Stimulated activated CD4-positive, alpha-beta T cell treated with anti-CD3 and anti-CD28 coated beads, Interleukin-15, amount 100 ng/mL, for 48 hours (primary cell): Measurements from ENCODE around the gene SSC5D.
"Not testable (repeated sequence)": the region's sequence is repeated elsewhere in the genome, so short reads cannot be mapped to it uniquely, and the experiment has no call there.

ENCODE experiments used
- DNase-seq, 2 donors: peaks; one replicate each; pipeline ENCODE4 v3.0.0-alpha.2; 2020; ENCODE audit warnings: low read depth in 2 of 2

Gene SSC5D

DNA sequence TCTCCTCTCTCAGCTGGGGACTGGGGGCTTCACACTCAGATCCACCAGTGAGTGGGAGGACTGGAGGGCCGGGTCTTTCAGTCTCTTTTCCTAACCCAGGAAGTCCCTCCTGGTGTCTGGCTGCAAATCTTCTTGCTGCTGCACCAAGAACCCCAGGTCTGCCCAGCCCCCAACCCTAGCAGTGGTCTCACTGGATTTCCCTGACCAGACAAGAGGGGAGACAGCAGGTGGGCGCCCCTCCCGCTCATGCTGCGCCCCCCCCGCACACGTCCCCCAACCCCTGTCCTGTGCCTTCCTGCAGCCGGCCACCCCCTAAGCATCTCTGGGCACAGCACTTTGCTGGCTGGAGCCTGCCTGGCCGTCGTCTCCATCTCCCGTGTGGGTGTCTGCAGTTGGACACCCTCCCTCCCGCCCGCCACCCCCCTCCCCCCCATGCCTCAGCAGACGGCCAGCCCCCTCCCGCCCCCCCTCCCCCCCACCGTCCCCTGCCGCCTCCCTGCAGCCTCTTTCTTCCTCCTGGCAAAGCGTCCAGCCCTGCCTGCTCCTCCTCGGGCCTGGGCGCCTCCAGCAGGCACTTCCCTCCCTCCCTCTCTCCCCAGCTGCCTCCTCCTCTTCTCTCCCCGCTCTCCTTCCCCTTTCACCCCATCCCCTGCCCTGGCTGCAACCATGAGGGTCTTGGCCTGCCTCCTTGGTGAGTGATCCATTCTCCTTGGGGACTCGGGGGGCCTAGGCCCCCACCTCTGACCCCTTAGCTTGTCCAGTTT, at the start of gene SSC5D:
TSS of gene SSC5D (plus strand) at position 513 of the 764 bp plus-strand sequence. CDS start at position 667, 154 bp downstream.
- DNase-seq = no peak

DNA sequence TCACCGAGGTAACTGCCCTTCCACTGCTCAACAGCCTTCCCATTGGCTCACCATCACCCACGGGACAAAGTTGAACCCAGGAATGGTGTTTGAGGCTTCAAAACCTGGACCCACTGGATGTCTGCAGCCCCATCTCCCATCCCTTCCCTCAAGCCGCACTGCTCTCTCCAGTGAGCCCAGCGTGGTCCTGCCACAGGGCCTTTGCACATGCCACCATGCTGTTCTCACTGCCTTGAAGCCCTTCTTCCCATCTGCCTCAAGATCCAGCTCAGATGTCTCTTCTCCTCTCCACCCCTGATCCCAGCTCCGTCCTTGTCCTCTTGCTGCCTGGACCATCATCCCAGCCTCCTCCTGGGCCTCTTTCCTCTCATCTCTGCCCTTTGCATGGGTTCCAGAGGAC, 49.2 kb upstream of the SSC5D start:
- no peak for DNase-seq

GRCh38 chr19:55440411-55441105, 47.7 kb upstream of the SSC5D start:
- no peak for DNase-seq

- no peak for DNase-seq
Measured at GRCh38 chr19:55441319-55441691, 46.9 kb upstream of the SSC5D start.

DNA sequence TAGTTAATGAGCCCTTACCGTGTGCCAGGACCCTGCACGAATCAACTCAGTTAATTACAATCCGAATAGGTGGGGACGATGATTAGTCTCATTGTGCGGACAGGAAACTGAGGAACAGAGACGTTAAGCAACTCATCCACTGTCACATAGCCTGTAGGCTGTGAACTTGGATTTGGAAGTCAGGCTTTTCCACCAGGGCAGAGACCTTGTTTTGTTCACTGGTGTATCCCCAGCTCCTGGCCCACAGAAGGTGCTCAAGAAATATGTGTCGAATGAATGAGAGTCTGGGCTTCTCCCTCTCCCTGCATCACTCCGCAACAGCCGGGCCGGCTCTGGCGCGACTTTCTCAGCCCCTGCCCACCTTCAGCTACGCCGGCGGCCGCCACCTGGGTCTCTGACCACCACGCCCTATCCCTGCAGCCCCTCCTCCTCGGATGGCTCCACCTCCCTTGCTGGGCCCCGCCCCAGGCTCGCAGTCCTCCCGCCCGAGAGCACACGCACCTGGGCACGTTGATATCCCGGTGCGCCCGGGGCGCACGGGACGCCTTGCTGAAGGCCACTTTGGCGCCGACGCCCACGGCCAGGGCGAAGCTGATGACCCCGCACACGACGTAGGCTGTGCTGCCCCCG, 46.4 kb upstream of the SSC5D start:
- DNase-seq = no peak

DNA sequence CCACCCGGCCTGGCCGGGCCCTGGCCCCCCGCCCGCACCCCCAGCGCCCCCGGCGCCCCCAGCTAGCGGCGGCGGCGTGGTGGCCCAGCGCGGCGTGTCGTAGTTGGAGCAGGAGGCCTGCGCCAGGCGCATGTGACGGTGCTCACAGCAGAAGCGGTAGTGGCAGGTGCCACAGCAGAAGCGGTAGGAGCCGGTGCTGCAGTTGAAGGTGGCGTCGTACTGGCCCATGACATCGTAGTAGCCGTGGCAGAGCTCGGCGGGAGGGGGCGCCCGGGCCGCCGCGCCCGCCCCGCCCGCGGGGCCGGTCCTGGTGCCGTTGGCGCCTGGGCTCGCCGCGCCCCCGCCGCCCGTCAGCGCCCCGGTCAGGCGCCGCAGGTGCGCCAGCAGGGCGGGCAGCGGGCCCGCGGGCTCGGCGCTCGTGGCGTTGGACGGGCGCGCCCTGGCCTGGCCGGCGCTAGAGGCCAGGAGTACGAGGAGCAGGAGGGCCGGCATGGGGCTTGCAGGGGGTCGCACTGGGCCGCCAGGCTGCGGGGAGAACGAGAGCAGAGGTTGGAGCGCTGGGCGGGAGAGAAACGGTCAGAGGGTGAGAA, 45.8 kb upstream of the SSC5D start:
- DNase-seq = no peak

DNA sequence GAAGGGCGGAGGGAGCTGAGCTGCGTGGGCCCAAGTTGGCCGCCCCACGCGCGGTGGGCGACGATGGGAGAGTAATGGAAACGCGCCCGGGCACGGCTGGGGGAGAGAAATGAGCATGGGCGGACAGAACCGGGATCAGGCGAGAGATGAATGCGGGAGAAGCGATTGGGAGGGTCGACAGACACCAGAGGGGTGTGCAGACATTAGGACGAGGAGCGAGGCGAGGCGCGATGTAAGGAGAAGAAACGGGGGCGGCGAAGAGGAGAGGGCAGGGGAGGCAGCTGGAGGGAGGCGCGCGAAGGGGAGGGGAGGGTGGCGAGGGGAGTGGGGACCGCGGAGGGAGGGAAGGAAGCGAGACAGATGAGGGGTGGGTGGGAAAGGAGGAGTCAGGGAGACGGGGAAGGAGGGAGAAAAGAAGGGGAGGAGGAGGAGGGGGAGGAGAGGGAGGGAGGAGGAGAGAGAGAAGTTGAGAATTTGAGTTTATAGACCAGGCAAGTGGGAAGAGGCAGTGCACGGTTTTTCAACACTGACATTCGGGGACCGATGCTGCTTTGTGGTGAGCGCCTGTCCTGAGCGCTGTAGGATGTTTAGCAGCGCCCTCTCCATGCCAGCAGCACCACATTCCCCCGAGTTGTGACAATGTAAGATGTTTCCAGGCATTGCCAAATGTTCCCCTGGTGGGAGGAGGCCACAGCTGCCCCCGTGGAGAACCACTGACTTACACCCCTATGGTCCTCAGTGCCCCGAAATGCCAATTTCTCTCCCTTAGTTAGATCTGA, 45.0 kb upstream of the SSC5D start, which contains the start of gene SHISA7:
TSS of gene SHISA7 (minus strand) at position 256 of the 779 bp plus-strand sequence. CDS start 437 bp downstream, outside the sequence.
- no peak for DNase-seq

DNA sequence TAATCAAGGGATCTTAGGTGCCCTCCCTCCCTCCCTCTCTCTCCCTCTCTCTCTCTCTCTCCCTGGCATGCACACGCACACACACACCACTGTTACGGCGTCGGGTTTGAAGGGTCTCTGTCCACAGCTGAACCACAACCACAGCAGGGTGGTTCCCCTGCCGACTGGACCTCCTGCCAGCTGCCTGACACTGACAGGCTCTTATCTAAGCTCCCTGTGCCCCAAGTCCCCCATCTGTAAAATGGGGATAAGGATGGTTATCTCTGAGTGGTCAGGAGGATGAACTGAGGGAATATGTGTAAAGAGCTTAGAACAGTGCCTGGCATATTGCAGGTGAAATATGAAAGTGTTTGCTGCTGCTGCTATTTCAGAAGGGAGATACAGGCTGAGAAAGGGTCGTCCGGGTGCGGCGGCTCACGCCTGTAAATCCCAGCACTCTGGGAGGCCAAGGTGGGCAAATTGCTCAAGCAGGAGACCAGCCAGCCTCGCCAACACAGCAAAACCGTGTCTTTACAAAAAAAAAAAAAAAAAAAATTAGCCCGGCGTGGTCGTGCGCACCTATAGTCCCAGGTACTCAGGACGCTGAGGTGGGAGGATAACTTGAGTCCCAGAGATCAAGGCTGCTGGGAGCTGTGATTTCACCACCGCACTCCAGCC, 44.3 kb upstream of the SSC5D start:
- DNase-seq = no peak

GRCh38 chr19:55444646-55445045, 43.6 kb upstream of the SSC5D start:
- DNase-seq = no peak

- no peak for DNase-seq
Measured at GRCh38 chr19:55446060-55446459, 42.2 kb upstream of the SSC5D start.

GRCh38 chr19:55447421-55448174, 40.6 kb upstream of the SSC5D start:
- DNase-seq = no peak

DNA sequence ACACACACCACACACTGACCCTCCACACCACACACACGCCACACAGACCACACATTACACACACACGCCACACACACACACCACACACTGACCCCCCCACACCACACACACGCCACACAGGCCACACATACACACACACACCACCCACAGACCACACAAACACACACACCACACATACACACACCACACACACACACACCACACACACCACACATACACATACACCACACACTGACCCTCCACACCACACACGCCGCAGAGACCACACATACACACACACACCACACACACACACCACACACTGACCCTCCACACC, 40.1 kb upstream of the SSC5D start:
- DNase-seq = not testable (repeated sequence)

DNA sequence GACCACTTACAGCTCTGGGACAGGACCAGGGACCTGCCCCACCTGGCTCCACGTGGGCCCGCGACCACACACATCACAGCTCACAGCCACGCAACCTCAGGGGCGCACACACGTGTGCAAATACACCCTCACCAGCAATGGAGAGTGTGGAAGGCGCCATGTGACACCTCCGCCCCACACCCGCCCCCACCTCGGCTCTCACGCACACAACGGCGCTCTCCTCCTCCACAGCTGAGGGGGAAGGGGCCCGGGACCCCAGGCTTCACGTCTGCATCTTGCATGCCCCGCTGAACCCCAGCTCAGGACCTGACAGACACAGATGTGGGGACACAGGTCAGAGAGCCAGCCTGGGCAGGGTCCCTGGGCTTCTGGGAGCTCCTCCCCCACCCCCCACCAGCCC, 38.8 kb upstream of the SSC5D start:
- DNase-seq = no peak

- DNase-seq = no peak
Measured at GRCh38 chr19:55451163-55451964, 36.9 kb upstream of the SSC5D start.

DNA sequence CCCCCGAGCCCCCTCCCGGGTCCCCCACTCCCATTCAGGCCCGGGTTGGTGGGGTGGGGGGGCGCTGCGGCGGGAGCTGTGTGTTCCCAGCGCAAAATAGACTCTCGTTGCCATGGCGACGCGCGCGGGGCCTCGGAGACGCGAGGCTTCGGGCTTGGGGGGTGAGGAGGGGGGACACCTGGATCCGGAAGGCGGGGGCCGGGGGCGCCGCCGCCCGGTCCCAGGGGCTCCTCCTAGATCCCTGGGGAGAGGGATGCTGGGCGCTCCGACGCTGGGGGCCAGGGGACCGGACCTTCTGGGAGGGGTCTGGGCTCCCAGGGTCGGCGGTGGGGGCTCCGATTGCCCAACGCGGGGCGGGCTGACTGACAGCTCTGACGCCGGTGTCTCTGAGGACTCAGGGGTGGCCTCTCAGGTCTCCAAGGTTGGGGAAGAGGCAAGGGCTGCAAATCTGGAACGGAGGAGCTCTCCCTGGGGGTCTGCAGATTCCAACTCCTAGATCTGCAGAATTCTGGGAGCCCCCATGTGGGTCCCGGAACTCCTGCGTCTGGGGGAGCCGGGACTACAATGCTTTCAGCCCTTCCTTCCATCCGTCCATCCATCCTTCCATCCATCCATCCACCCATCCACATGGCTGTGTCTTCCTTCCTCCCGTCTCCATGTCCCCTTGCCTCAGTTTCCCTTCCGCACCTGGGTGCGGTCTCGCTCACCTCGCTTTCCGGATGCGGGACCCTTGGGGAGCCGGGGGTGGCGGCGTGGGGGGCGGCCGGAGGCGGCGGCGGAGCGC, 36.1 kb upstream of the SSC5D start:
- DNase-seq = no peak

DNA sequence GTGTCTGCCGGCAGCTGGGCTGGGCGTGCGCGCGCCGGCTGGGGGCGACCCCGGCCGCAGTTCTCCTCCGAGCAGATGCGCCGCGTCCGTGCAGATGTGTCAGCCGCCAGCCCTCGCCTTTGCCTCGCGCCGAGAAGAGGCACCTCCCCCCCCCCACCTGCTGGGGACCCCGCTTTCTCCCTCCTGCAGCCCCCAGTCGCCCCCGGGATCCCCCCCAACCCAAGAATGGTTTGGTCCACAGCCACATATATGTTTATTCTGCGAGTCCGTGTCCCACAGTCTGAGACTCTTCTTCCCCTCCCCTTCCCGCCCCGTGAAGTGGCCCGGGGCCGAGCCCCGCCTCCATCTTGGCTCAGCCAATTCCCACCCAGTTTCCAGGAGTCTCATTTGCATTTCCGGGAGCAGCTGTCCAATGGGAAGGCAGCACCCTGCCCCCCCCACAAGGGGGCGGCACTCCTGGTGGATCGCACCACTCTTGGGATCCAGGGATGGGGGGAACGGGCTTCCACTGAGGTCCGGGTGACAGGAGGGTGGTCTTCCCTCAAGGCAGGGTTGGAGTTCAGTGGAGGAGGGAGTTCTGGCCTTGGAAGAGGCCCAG, 35.4 kb upstream of the SSC5D start:
- peak in 1 of 2 donors; percentile 35 for DNase-seq

DNA sequence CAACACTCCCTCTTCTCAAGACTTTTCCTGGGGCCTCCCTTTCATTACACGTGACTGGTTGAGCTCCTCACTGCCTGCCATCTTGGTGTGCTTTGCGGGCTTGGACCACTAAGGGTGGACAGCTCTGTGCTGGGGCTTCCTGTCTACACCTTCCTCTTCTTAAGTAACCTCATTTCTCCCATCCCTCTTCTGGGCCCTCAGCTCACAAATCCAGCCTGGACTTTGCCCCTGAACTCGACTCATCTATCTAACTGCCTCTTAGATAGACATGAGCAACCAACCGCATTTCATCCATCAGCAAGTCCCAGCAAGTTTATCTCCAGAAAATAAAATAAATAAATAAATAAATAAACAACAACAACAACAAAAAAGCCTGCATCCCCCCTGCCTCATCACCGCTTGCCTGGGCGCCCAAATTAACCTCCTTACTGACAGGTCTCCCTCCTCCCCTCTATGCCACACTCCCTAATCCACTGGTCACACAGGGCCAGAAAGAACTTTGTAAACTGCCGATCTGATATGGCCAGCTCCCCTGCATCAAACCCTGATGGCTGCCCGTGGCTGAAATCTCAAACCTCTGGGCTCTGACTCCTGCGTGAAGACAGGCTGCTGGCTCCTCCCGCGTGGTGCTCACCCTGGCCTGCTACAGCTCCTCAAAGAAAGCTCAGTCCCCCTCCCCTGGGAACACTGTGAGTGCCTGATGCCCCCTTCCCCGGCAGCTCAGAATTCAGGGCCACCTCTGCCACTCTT, 34.5 kb upstream of the SSC5D start:
- DNase-seq = no peak

DNA sequence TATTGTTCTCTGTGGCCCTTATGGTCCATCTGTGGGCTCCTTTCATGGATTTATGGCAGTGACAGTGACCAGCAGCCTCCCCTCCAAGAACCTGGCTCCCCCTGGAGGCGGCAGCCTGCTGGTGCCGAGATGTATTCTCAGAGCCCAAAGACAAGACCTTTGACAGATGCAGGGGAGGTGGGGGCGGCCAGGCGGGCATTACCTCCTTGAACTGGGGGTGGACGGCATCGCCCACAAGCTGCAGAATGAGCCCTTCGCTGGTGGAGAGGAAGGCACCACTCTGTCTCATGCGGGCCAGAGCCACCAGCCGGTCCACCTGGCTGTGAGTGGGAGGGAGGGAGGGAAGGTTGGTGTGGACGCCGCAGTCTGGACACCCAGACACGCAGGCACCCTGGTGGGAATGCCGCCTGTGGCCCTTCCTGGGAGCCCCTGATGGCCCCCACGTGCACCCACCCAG, 33.4 kb upstream of the SSC5D start:
- DNase-seq = peak in 1 of 2 donors; percentile 26
